Heart right ventricle (tissue), 16 donors: ENCODE data around the gene LAG3. TPM values are rescaled to one million over a fixed set of nuclear protein-coding genes. Genes with fewer than 3 reads are reported as not detected.

Experiments used
- ATAC-seq, 8 donors: fragments of 200-7000 bp; cut with Tn5 transposase; one replicate each; pipeline ENCODE4 v1.9.1; 2020; ENCODE audit warnings: mild to moderate bottlenecking in 8 of 8, moderate library complexity in 8 of 8, moderate number of reproducible peaks in 1 of 8
- DNase-seq, 2 donors: peaks; one replicate each; pipeline ENCODE4 v3.0.0-alpha.2; 2020
- H3K27ac ChIP-seq, 10 donors: fragments of 200-600 bp; sonication (generic) in 2 of 10; one replicate each; pipeline versions ENCODE4 v1.5.0 to v1.8.0; 2020 to 2022; ENCODE audit warnings: mild to moderate bottlenecking in 3 of 10
- H3K27me3 ChIP-seq, 7 donors: fragments of 200-600 bp; one replicate each; pipeline ENCODE4 v1.8.0; 2021 to 2022; ENCODE audit warnings: mild to moderate bottlenecking in 2 of 7
- H3K36me3 ChIP-seq, 9 donors: fragments of 200-600 bp; sonication (generic) in 1 of 9; one replicate each; pipeline versions ENCODE4 v1.5.0 to v1.8.0; 2020 to 2022; ENCODE audit warnings: mild to moderate bottlenecking in 2 of 9
- H3K4me1 ChIP-seq, 9 donors: fragments of 200-600 bp; sonication (generic) in 1 of 9; one replicate each; pipeline versions ENCODE4 v1.5.0 to v1.8.0; 2020 to 2022; ENCODE audit warnings: mild to moderate bottlenecking in 4 of 9
- H3K4me3 ChIP-seq, 10 donors: fragments of 200-600 bp; sonication (generic) in 2 of 10; one replicate each; pipeline versions ENCODE4 v1.5.0 to v1.8.0; 2020 to 2022; ENCODE audit warnings: mild to moderate bottlenecking in 7 of 10, moderate library complexity in 2 of 10
- H3K9me3 ChIP-seq, 11 donors: fragments of 200-600 bp in 10 of 11; sonication (generic) in 2 of 11; one replicate each; pipeline versions ENCODE4 v1.5.0 to v1.8.0; 2013 to 2022; ENCODE audit warnings: mild to moderate bottlenecking in 2 of 11, control low read depth in 1 of 11, moderate library complexity in 1 of 11
- CTCF ChIP-seq, 9 donors: fragments of 200-600 bp; sonication (generic) in 2 of 9; IDR thresholded peaks; one replicate each; pipeline versions ENCODE4 v1.5.0 to v1.8.0; 2021 to 2022; ENCODE audit warnings: antibody characterized with exemption in 9 of 9, mild to moderate bottlenecking in 5 of 9, moderate library complexity in 1 of 9
- WGBS, 2 donors: extraction: QIAGEN DNeasy Blood & Tissue Kit; methylation state at CpG; one replicate each; pipeline ENCODE4 v1.1.7; 2013; ENCODE audit warnings: inconsistent platforms in 1 of 2; 5-methylcytosine and 5-hydroxymethylcytosine counted together
- intact Hi-C, 10 donors: fragments of 100-400 bp; cut with DNase I; formaldehyde crosslinking; loops; one replicate each; pipeline versions ENCODE4 v1.11.1 to v1.14.2; 2022
- polyA plus RNA-seq, 2 donors: library from polyadenylated mRNA; stranded (reverse); fragments of 200-250 nt; gene quantifications; one replicate each; pipeline ENCODE4 v1.2.3, GENCODE V29; 2013
- total RNA-seq, 10 donors: library from RNA; stranded (reverse); fragmentation: NEBNext Ultra II Directional in 3 of 10; extraction: Animal tissue kit (Norgen Biotek cat#: 25700) in 3 of 10; gene quantifications; one replicate each; pipeline versions ENCODE4 v1.2.1 to v1.2.4, GENCODE V29; 2021 to 2023
- donor health status: Arrhythmogenic right ventricular cardiomyopathy.
- donor health status: ischemic (EF 13 %, LVEDD 7.1; RV severe dilation, severe dysfunction).
- donor health status: healthy with polysubstance abuse.
- donor health status: DM: no; HTN: yes; CAD: no.
- donor health status: DM: no; HTN: no; CAD: no.
- donor health status: ischemic (EF 25% LVEDD 6.9; RV normal size, moderate dysfunction).
- donor health status: ischemic (EF 25% LVEDD 5.7; RV mildly dilated, moderate dysfunction).
- donor health status: healthy.
- donor health status: DM: yes; HTN: yes; CAD: no.
- donor health status: Ischemic cardiomyopathy.
- donor health status: ischemic (EF 35%, LVEDD 5.7; RV mildly dilated, moderate dysfunction).
- donor health status: nonischemic (EF 11% LVEDD 7.7; RV severe dilation, severe dysfunction).
- donor health status: DM: yes; HTN: yes; CAD: no.
- donor health status: PGD.
- donor health status: ischemic (EF 29% LVEDD 5.4; RV normal size, mild dysfunction).
- donor health status: nonischemic (EF 23%, LVEDD 6.1; RV moderate dilation, normal function).

The LAG3 gene
- total and polyA plus RNA-seq, 12 donors = 0.13 to 2.1 (median 0.26) TPM; not detected in 2

GRCh38 chr12:6799147-6799546 lies 26.8 kb downstream of the LAG3 start:
- no peak for TF ChIP-seq CTCF (IDR thresholded peaks at IDR 0.05)
- intact Hi-C loops = no loop called here
- no peak for DNase-seq
- WGBS, 2 donors = 86 to 88% methylated on average over 5 of the region's 5 CpGs
- no peak overlapping the region for H3K4me3 ChIP-seq
- H3K36me3 ChIP-seq = peaks cover 0 to 61% (median 0%) of the 10 kb centered on the region in 9 donors
- no peak overlapping the region for H3K27ac ChIP-seq
- ATAC-seq = no peak
- H3K27me3 ChIP-seq = peaks cover 0 to 4% (median 0%) of the 10 kb centered on the region in 7 donors
- H3K9me3 ChIP-seq = no peaks in the 10 kb centered on the region
- no peaks in the 10 kb centered on the region for H3K4me1 ChIP-seq

- no peak for ATAC-seq
Measured at GRCh38 chr12:6807170-6807569, 34.9 kb downstream of the LAG3 start.

GRCh38 chr12:6809056-6809455 lies 36.7 kb downstream of the LAG3 start:
- peaks cover 0 to 3% (median 0%) of the 10 kb centered on the region in 9 donors for H3K36me3 ChIP-seq
- peaks cover 0 to 2% (median 0%) of the 10 kb centered on the region in 7 donors for H3K27me3 ChIP-seq
- H3K27ac ChIP-seq = no peak overlapping the region
- H3K9me3 ChIP-seq = no peaks in the 10 kb centered on the region
- no peak for TF ChIP-seq CTCF (IDR thresholded peaks at IDR 0.05)
- no peak for ATAC-seq
- peaks cover 0 to 7% (median 0%) of the 10 kb centered on the region in 9 donors for H3K4me1 ChIP-seq
- intact Hi-C loops = no loop called here
- no peak for DNase-seq
- no peak overlapping the region for H3K4me3 ChIP-seq
- WGBS, 2 donors = 82% methylated on average over 10 of the region's 10 CpGs

More at GRCh38 chr12:6807170-6807569, 34.9 kb downstream of the LAG3 start:
- H3K36me3 ChIP-seq = peaks cover 0 to 12% (median 0%) of the 10 kb centered on the region in 9 donors
- TF ChIP-seq CTCF (IDR thresholded peaks at IDR 0.05) = no peak
- H3K9me3 ChIP-seq = no peaks in the 10 kb centered on the region
- intact Hi-C loops = no loop called here
- no peak for DNase-seq
- no peaks in the 10 kb centered on the region for H3K27me3 ChIP-seq
- WGBS, 2 donors = 87 to 89% methylated on average over 1 of the region's 1 CpG
- H3K27ac ChIP-seq = no peak overlapping the region
- H3K4me1 ChIP-seq = peaks cover 0 to 4% (median 0%) of the 10 kb centered on the region in 9 donors
- H3K4me3 ChIP-seq = no peak overlapping the region

GRCh38 chr12:6810758-6811157 lies 38.4 kb downstream of the LAG3 start:
- ATAC-seq = no peak
- TF ChIP-seq CTCF (IDR thresholded peaks at IDR 0.05) = no peak
- WGBS, 2 donors = 77 to 93% methylated on average over 1 of the region's 1 CpG

More at GRCh38 chr12:6810758-6811157, 38.4 kb downstream of the LAG3 start:
- Histone ChIP-seq H3K4me3 (no peak overlapping the region), H3K36me3 (peaks cover 0 to 3% (median 0%) of the 10 kb centered on the region in 9 donors), H3K27ac (no peak overlapping the region), H3K9me3 (no peaks in the 10 kb centered on the region), H3K27me3 (peaks cover 0 to 13% (median 0%) of the 10 kb centered on the region in 7 donors), H3K4me1 (peaks cover 0 to 7% (median 0%) of the 10 kb centered on the region in 9 donors)
- intact Hi-C loops = no loop called here
- no peak for DNase-seq
